COLO829 (cell line): ENCODE measurements around the gene NLRP6.
"Not testable (repeated sequence)": the region's sequence is repeated elsewhere in the genome, so short reads cannot be mapped to it uniquely, and the experiment has no call there.

Experiments
- DNase-seq: peaks from one replicate; pipeline ENCODE4 v3.0.0; 2012; ENCODE audit warnings: low spot score

Gene NLRP6

GRCh38 chr11:282171-282570, 4.0 kb downstream of the NLRP6 start:
- DNase-seq: no peak

- DNase-seq: no peak
These were observed 4.6 kb downstream of the NLRP6 start for GRCh38 chr11:282630-283360.

- DNase-seq: no peak
These were observed 5.3 kb downstream of the NLRP6 start for GRCh38 chr11:283405-284104.

GRCh38 chr11:284105-285020, 6.2 kb downstream of the NLRP6 start:
- no peak for DNase-seq

- DNase-seq: no peak
These were observed 7.0 kb downstream of the NLRP6 start for GRCh38 chr11:285021-285893.

GRCh38 chr11:285894-286220, 7.7 kb downstream of the NLRP6 start:
- no peak for DNase-seq

- not testable (repeated sequence) for DNase-seq
These were observed 9.0 kb downstream of the NLRP6 start for GRCh38 chr11:286977-287820.

- no peak for DNase-seq
These were observed 9.7 kb downstream of the NLRP6 start for GRCh38 chr11:287821-288477.

- peak; percentile 52 for DNase-seq
These were observed 10.5 kb downstream of the NLRP6 start, which contains the start of gene PGGHG for GRCh38 chr11:288478-289397. TSS of gene PGGHG (plus strand) at chr11:289126. CDS start at chr11:289817, 691 bp downstream.

- DNase-seq: no peak
These were observed 11.1 kb downstream of the NLRP6 start for GRCh38 chr11:289398-289711.

GRCh38 chr11:289712-290620, 11.8 kb downstream of the NLRP6 start:
- no peak for DNase-seq

GRCh38 chr11:290621-291231, 12.5 kb downstream of the NLRP6 start:
- DNase-seq: no peak

- no peak for DNase-seq
These were observed 13.3 kb downstream of the NLRP6 start for GRCh38 chr11:291281-292210.

GRCh38 chr11:292211-293121, 14.3 kb downstream of the NLRP6 start:
- no peak for DNase-seq

GRCh38 chr11:293271-293851, 15.2 kb downstream of the NLRP6 start:
- DNase-seq: no peak
